Heart left ventricle (tissue), 16 donors: ENCODE data around the gene PPM1D. TPM values are rescaled to one million over a fixed set of nuclear protein-coding genes. Genes with fewer than 3 reads are reported as not detected.

ENCODE experiments used
- ATAC-seq, 4 donors: fragments of 200-7000 bp; cut with Tn5 transposase; one replicate each; pipeline ENCODE4 v1.9.1; 2020 to 2022; ENCODE audit warnings: moderate library complexity in 4 of 4, mild to moderate bottlenecking in 3 of 4, moderate number of reproducible peaks in 1 of 4
- DNase-seq, 5 donors: peaks; one replicate each; pipeline ENCODE4 v3.0.0-alpha.2; 2020
- H3K27ac ChIP-seq, 12 donors: fragments of 200-600 bp; sonication (generic) in 4 of 12; one replicate each; pipeline versions ENCODE4 v1.5.0 to v1.8.0; 2016 to 2022; ENCODE audit warnings: mild to moderate bottlenecking in 2 of 12
- H3K27me3 ChIP-seq, 9 donors: fragments of 200-600 bp; sonication (generic) in 2 of 9; one replicate each; pipeline versions ENCODE4 v1.5.1 to v1.8.0; 2016 to 2022; ENCODE audit warnings: mild to moderate bottlenecking in 3 of 9
- H3K36me3 ChIP-seq, 9 donors: fragments of 200-600 bp; sonication (generic) in 2 of 9; one replicate each; pipeline versions ENCODE4 v1.5.0 to v1.8.0; 2018 to 2022; ENCODE audit warnings: mild to moderate bottlenecking in 2 of 9
- H3K4me1 ChIP-seq, 12 donors: fragments of 200-600 bp; sonication (generic) in 4 of 12; one replicate each; pipeline versions ENCODE4 v1.5.0 to v1.8.0; 2016 to 2022; ENCODE audit warnings: mild to moderate bottlenecking in 3 of 12
- H3K4me3 ChIP-seq, 12 donors: fragments of 200-600 bp; sonication (generic) in 4 of 12; one replicate each; pipeline versions ENCODE4 v1.5.0 to v1.8.0; 2017 to 2022; ENCODE audit warnings: mild to moderate bottlenecking in 9 of 12, moderate library complexity in 4 of 12
- H3K9me3 ChIP-seq, 12 donors: fragments of 200-600 bp; sonication (generic) in 4 of 12; one replicate each; pipeline versions ENCODE4 v1.5.0 to v1.8.0; 2016 to 2022; ENCODE audit warnings: mild to moderate bottlenecking in 1 of 12
- CTCF ChIP-seq, 12 donors: fragments of 200-600 bp; sonication (generic) in 4 of 12; IDR thresholded peaks; one replicate each; pipeline versions ENCODE4 v1.5.0 to v1.8.0; 2018 to 2022; ENCODE audit warnings: antibody characterized with exemption in 12 of 12, mild to moderate bottlenecking in 5 of 12
- POLR2A ChIP-seq, 2 donors: fragments of 450-650 bp; IDR thresholded peaks; one replicate each; pipeline ENCODE4 v1.6.1; 2017; ENCODE audit warnings: antibody characterized with exemption in 2 of 2, mild to moderate bottlenecking in 2 of 2, moderate library complexity in 2 of 2
- WGBS, 4 donors: extraction: QIAGEN DNeasy Blood & Tissue Kit in 2 of 4; methylation state at CpG; one replicate each; pipeline versions ENCODE4 v1.1.5 to v1.1.7; 2013 to 2018; 5-methylcytosine and 5-hydroxymethylcytosine counted together
- intact Hi-C, 10 donors: fragments of 100-400 bp; cut with DNase I; formaldehyde crosslinking; loops; one replicate each; pipeline versions ENCODE4 v1.11.1 to v1.14.2; 2022
- polyA plus RNA-seq, 2 donors: library from polyadenylated mRNA; stranded (reverse); fragments of 200-250 nt; gene quantifications; one replicate each; pipeline ENCODE4 v1.2.3, GENCODE V29; 2013
- total RNA-seq, 9 donors: library from RNA; depleted of rRNA in 2 of 9; stranded (reverse); fragments of >200 nt in 2 of 9; fragmentation: NEBNext Ultra II Directional in 3 of 9; extraction: Animal tissue kit (Norgen Biotek cat#: 25700) in 3 of 9; gene quantifications; one replicate each; pipeline versions ENCODE4 v1.1.0 to v1.2.4, GENCODE V29; 2016 to 2023
- donor health status: ischemic (EF 13 %, LVEDD 7.1; RV severe dilation, severe dysfunction).
- donor health status: healthy with polysubstance abuse.
- donor health status: DM: no; HTN: yes; CAD: no.
- donor health status: DM: no; HTN: no; CAD: no.
- donor health status: ischemic (EF 25% LVEDD 6.9; RV normal size, moderate dysfunction).
- donor health status: ischemic (EF 25% LVEDD 5.7; RV mildly dilated, moderate dysfunction).
- donor health status: healthy.
- donor health status: DM: yes; HTN: yes; CAD: no.
- donor health status: ischemic (EF 35%, LVEDD 5.7; RV mildly dilated, moderate dysfunction).
- donor health status: nonischemic (EF 11% LVEDD 7.7; RV severe dilation, severe dysfunction).
- donor health status: DM: yes; HTN: yes; CAD: no.
- donor health status: PGD.
- donor health status: ischemic (EF 29% LVEDD 5.4; RV normal size, mild dysfunction).
- donor health status: nonischemic (EF 23%, LVEDD 6.1; RV moderate dilation, normal function).

Gene PPM1D
- total and polyA plus RNA-seq, 11 donors = 1.9 to 11.4 (median 7.4) TPM

GRCh38 chr17:60676758-60677307 lies 76.8 kb downstream of the PPM1D start:
- intact Hi-C loops = loop anchor here in 1 of 10 donors (1.0 kb wide), 1 partner anchor 78 kb away; no protein-coding TSS in a partner anchor
- TF ChIP-seq POLR2A (IDR thresholded peaks at IDR 0.05) = peak in 1 of 2 donors; percentile 69
- no peak for TF ChIP-seq CTCF (IDR thresholded peaks at IDR 0.05)
- Histone ChIP-seq H3K27ac (peak overlapping the region in 11 of 12 donors; percentile 33 to 86 (median 78)), H3K27me3 (no peaks in the 10 kb centered on the region), H3K4me1 (peaks cover 0 to 18% (median 8%) of the 10 kb centered on the region in 12 donors), H3K9me3 (no peaks in the 10 kb centered on the region), H3K4me3 (peak overlapping the region; percentile 63 to 96 (median 82)), H3K36me3 (peaks cover 0 to 13% (median 6%) of the 10 kb centered on the region in 9 donors)
- WGBS, 4 donors = 25 to 34% (median 29%) methylated on average over 17 of the region's 17 CpGs
- DNase-seq = peak in 1 of 5 donors; percentile 34
- no peak for ATAC-seq

GRCh38 chr17:60677308-60678117 lies 77.5 kb downstream of the PPM1D start, which contains the start of gene BCAS3:
BCAS3 (plus strand) TSS chr17:60677851.
- WGBS, 4 donors = 0 to 1% (median 0%) methylated on average over 50 to 51 of the region's 51 CpGs
- no peak for TF ChIP-seq CTCF (IDR thresholded peaks at IDR 0.05)
- TF ChIP-seq POLR2A (IDR thresholded peaks at IDR 0.05) = peak; percentile 83 to 98
- intact Hi-C loops = loop anchor here in 1 of 10 donors (1.0 kb wide), 1 partner anchor 78 kb away; no protein-coding TSS in a partner anchor

GRCh38 chr17:60678118-60678444 lies 78.1 kb downstream of the PPM1D start:
- 3 to 8% (median 7%) methylated on average over 6 of the region's 6 CpGs for WGBS, 4 donors
- intact Hi-C loops = no loop called here
- TF ChIP-seq POLR2A (IDR thresholded peaks at IDR 0.05) = no peak
- no peak for TF ChIP-seq CTCF (IDR thresholded peaks at IDR 0.05)

More at GRCh38 chr17:60677308-60678117, 77.5 kb downstream of the PPM1D start, which contains the start of gene BCAS3:
- Histone ChIP-seq H3K36me3 (peaks cover 0 to 18% (median 11%) of the 10 kb centered on the region in 9 donors), H3K27me3 (no peaks in the 10 kb centered on the region), H3K4me1 (peaks cover 0 to 18% (median 8%) of the 10 kb centered on the region in 12 donors), H3K9me3 (no peaks in the 10 kb centered on the region), H3K4me3 (peak within 1 kb of the TSS; percentile 63 to 96 (median 82)), H3K27ac (peak within 1 kb of the TSS in 11 of 12 donors; percentile 40 to 86 (median 78))
- peak; percentile 99 for ATAC-seq
- DNase-seq = peak; percentile 98 to 99 (median 99)

GRCh38 chr17:60679287-60679686 lies 79.3 kb downstream of the PPM1D start:
- Histone ChIP-seq H3K4me3 (no peak overlapping the region), H3K9me3 (no peaks in the 10 kb centered on the region), H3K4me1 (peaks cover 0 to 18% (median 8%) of the 10 kb centered on the region in 12 donors), H3K36me3 (peaks cover 0 to 36% (median 29%) of the 10 kb centered on the region in 9 donors), H3K27me3 (no peaks in the 10 kb centered on the region), H3K27ac (no peak overlapping the region)
- no peak for TF ChIP-seq POLR2A (IDR thresholded peaks at IDR 0.05)
- no peak for TF ChIP-seq CTCF (IDR thresholded peaks at IDR 0.05)
- no peak for ATAC-seq
- 87 to 90% (median 90%) methylated on average over 4 of the region's 4 CpGs for WGBS, 4 donors
- DNase-seq = no peak
- intact Hi-C loops = no loop called here

More at GRCh38 chr17:60678118-60678444, 78.1 kb downstream of the PPM1D start:
- Histone ChIP-seq H3K4me1 (peaks cover 0 to 18% (median 8%) of the 10 kb centered on the region in 12 donors), H3K27ac (peak overlapping the region in 11 of 12 donors; percentile 40 to 86 (median 77)), H3K36me3 (peaks cover 0 to 24% (median 17%) of the 10 kb centered on the region in 9 donors), H3K9me3 (no peaks in the 10 kb centered on the region), H3K27me3 (no peaks in the 10 kb centered on the region), H3K4me3 (peak overlapping the region; percentile 63 to 96 (median 82))
- no peak for ATAC-seq
- DNase-seq = no peak
